Measurements from ENCODE around the gene DNAH1.
"Not testable (repeated sequence)": the region's sequence is repeated elsewhere in the genome, so short reads cannot be mapped to it uniquely, and the experiment has no call there.

DNA sequence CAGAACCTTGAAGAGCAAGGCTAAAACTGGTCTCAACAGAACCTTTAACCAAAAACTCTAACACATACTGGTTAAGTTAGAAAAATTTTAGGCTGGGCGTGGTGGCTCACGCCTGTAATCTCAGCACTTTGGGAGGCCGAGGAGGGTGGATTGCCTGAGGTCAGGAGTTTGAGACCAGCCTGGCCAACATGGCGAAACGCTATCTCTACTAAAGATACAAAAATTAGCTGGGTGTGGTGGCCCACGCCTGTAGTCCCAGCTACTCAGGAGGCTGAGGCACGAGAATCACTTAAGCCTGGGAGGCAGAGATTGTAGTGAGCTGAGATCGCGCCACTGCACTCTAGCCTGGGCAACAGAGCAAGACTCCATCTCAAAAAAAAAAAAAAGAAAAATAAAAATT is 43.9 kb upstream of the DNAH1 start:
- TF ChIP-seq, protein P1, sequence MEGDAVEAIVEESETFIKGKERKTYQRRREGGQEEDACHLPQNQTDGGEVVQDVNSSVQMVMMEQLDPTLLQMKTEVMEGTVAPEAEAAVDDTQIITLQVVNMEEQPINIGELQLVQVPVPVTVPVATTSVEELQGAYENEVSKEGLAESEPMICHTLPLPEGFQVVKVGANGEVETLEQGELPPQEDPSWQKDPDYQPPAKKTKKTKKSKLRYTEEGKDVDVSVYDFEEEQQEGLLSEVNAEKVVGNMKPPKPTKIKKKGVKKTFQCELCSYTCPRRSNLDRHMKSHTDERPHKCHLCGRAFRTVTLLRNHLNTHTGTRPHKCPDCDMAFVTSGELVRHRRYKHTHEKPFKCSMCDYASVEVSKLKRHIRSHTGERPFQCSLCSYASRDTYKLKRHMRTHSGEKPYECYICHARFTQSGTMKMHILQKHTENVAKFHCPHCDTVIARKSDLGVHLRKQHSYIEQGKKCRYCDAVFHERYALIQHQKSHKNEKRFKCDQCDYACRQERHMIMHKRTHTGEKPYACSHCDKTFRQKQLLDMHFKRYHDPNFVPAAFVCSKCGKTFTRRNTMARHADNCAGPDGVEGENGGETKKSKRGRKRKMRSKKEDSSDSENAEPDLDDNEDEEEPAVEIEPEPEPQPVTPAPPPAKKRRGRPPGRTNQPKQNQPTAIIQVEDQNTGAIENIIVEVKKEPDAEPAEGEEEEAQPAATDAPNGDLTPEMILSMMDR (IDR thresholded peaks at IDR 0.05), result not testable (repeated sequence)
- TF ChIP-seq POLR2A, EP300 (IDR thresholded peaks at IDR 0.05): not testable (repeated sequence)
